Muscle of arm (tissue), 14 donors: Measurements from ENCODE around the gene CAMKV. TPM values are rescaled to one million over a fixed set of nuclear protein-coding genes. Genes with fewer than 3 reads are reported as not detected.
"Not testable (repeated sequence)": the region's sequence is repeated elsewhere in the genome, so short reads cannot be mapped to it uniquely, and the experiment has no call there.

Experiments
- DNase-seq: peaks from one replicate; pipeline ENCODE4 v3.0.0-alpha.2; 2013
- long read RNA-seq, 11 donors: transcript quantifications; one replicate each; lab custom pipeline, GENCODE V29; 2026
- polyA plus RNA-seq, 12 donors: library from polyadenylated mRNA; unstranded; fragments of 120-200 nt; gene quantifications; one replicate each; pipeline ENCODE4 v1.2.1, GENCODE V29; 2013; ENCODE audit not compliant: insufficient read length in 12 of 12

CAMKV gene
- polyA plus RNA-seq: under 1 TPM in 10 of 12 donors, not detected in 2; 0.13 to 0.77 (median 0.37) TPM
- long read RNA-seq, donor 1, partial matches to known transcripts: 0 of 3 reads
- long read RNA-seq, donor 1, other reads (novel, unspliced or antisense): 0 of 3 reads
- long read RNA-seq, donor 2: 0 reads
- long read RNA-seq, donor 3: 0 reads
- long read RNA-seq, donor 4: 0 reads
- long read RNA-seq, donor 5: 0 reads
- long read RNA-seq, donor 6: 0 reads
- long read RNA-seq, donor 7: 0 reads
- long read RNA-seq, donor 8: 0 reads
- long read RNA-seq, donor 9: 0 reads
- long read RNA-seq, donor 10: 0 reads
- long read RNA-seq, donor 11: 0 reads

DNA sequence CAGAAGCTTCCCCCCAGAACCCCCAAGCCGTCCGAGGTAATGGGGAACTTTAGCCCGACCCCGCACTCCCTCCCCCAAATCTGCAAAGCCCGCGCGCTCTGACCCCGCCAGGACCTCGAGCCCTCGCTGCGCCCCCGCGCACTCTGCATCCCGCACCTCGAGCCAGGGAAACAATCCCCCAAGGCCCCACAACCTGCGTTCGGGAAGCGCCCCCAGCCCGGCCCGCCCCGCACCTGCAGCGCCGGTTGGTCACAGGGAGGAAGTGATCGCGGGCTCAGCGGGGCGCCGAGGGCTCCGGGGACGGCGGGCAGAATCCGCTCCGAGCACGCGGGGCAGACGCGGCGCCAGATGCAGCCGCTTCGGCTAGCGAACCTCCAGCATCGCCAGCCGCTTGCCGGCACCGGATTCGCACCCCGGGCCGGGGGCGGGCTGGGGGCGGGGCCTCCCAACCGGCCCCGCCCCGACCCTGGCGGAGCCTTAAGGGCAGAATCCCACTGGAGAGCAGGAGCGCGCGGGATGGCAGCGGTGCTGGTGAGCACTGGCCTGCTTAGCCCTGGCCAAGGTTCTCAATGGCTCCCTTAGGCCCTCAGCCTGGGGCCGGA, at the start of gene CAMKV:
Gene CAMKV (minus strand): TSS at position 382 of the 602 bp plus-strand sequence. CDS start 7,518 bp downstream, outside the sequence.
- DNase-seq: no peak

- DNase-seq: not testable (repeated sequence)
These were observed 48.3 kb upstream of the CAMKV start for GRCh38 chr3:49917806-49918590.

DNA sequence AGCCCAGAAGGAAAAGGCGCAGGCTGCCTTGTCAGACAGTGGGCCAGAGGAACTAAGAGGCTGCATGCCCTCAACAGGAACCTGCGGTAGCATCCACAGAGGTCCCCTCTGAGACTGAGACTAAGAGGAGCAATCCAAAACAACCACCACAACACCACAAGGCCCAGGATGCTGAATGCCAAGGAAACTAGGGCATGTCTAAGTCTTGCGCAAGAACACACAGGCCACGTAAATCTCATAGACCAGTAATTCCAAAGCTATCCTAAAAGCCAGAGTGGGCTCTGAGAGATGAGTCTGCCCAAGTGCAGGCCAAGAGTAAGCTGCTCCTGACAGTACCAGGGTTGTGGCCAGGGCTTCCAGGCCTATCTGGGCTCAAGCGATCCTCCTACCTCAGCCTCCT, 47.0 kb upstream of the CAMKV start:
- no peak for DNase-seq

DNA sequence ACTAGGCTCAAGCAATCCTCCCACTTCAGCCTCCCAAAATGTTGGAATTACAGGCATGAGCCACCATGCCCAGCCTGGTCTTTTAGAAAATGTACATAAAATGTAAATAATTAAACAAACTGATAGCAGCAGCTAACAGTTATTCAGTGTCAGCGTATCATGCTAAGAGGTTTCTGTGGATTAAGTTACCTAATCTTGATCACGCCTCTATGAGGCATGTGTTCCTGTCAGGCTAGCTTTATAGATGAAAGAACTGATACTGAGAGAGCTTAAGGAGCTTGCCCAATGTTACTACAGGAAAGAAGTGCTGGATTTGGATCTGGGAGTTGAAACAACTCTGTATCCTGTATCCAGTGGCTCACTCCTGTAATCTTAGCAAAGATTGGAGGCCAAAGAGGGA, 45.2 kb upstream of the CAMKV start:
- no peak for DNase-seq

DNA sequence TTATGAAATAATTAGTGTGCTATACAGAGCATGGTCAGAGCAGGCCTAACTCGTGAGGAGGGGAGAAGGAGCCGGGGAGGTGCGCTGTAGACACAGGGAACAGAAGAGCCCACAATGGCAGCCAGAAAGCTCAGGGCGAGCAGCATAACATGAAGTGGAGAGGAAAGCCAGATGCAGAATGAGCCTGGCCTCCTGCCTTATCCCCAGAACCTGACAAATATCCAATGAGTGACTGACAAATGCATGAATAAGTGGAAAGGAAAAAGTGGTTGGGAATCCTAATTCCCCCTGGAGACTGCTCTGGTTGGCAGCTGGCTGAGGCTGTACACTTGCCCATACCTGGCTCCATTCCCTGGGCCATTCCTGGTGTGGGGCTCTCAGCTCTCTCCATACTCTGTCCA, 43.2 kb upstream of the CAMKV start:
- no peak for DNase-seq

DNA sequence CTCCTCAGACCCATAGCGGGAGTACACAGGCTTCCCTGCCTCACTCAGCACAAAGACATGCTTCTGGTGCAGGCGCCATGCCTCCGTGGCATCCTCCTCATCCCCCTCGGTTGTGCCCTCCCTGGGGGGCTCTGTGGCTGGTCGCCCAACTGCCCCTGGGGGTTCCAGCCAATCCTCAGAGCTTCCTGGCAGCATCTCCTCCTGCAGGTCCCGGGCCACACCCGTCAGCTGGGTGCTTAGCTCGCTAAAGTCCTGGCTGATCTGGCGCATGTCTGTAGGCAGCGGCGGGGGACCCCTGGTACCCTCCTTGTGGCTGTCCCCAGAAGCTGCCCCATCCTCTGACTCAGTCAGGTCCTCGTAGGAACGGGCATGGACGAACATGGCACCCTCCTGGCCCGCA, 41.9 kb upstream of the CAMKV start:
- no peak for DNase-seq

DNA sequence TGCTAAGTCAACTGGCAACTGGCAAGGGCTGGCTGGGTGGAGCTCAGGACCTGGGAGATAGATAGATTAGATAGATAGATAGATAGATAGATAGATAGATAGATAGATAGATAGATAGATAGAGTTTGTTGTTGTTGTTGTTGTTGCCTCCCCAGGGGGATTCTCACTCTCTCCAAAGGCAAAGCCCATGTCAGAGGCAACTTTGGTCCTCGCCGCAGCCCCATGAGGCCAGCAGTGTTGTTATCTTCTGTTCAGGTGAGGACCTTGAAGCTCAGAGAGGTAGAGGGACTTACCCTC, 41.4 kb upstream of the CAMKV start:
- DNase-seq: no peak

- no peak for DNase-seq
These were observed 40.9 kb upstream of the CAMKV start for GRCh38 chr3:49910409-49911123.

DNA sequence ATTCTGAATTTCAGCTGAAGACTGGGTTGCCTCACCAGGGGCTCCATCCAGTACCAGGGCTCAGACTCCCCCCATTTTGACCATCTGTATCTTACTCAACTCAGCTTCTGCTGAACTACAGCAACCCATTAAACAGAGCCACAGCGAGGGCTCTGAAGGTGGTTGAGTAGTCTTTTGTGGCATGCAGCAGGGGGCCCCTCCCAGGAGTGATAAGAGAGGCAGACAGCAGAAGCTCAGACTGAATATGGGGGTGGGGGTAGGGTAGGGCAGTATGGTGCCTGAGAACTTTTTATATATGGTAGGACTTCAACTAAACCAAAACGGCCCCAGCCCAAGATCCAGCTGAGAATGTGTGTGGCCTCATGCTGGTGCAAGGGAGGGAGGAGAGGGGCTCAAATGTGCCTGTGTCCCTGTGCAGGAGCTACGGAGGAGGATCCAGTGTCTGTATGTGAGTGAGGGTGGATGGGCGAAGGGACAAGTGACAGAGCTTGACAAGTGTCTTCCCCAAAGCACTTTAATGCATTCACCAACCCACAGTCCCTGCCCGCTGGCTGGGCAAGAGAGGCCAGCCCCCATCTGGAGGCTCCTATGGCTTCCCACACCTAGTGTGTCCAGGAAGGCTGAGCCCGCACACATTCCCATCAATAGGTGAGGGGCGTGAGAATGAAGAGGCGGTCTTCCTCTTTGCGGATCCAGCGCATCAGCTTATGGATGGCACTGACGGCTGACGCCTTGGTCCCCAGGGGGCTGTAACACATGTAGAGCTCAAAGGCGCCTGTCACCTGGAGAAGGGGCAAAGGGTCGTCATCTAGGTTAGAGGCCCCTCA, 38.9 kb upstream of the CAMKV start:
- no peak for DNase-seq

GRCh38 chr3:49906073-49906743, 36.5 kb upstream of the CAMKV start:
- peak; percentile 45 for DNase-seq

- not testable (repeated sequence) for DNase-seq
These were observed 34.7 kb upstream of the CAMKV start for GRCh38 chr3:49904448-49904847.

DNA sequence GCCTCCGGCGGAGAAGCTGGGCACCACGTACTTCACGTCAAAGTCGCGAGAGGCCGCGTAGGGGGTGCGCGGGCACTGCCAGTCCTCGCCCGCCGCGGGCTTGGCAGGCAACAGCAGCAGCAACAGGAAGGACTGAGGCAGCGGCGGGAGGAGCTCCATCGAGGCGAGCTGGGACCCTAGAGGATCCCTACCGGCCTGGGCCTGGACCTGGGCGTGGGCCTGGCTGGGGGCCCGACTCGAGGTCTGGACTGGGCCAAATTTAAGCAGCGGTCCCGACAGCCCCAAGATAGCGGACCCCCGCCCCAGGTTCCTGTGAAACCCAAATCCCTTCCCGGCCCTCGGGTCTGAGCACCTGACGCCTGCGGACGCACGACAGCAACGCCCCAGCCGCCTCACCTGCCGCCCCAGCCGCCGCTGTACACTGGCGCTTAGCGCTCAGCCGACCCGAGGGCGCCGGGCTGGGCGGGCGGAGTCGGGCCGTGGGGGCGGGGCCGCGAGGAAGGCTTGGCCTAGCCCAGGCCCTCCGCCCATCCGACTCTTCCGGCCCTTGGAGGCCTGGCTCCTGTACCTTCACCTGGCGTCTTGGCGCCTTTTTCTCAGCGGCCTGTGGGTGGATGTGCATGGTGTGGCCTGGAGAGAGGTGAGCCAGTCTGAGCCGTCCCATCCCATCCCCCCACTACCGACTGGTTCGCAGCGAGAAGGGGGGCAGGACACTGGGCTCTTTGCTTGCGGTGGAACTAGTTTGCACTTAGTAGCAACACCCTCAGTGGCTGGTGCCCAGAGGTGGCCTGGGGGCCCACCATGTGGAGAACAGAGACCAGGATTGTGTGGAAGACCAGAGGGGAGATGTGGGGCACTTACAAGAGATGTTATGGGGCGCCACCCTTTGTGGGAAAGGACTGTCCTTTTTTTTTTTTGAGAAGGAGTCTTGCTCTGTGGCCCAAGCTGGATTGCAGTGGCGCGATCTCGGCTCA, 34.0 kb upstream of the CAMKV start, which contains the start of gene MST1R:
Gene MST1R (minus strand): TSS at position 423 of the 974 bp plus-strand sequence. CDS start 264 bp downstream, at position 159.
- peak; percentile 57 for DNase-seq

DNA sequence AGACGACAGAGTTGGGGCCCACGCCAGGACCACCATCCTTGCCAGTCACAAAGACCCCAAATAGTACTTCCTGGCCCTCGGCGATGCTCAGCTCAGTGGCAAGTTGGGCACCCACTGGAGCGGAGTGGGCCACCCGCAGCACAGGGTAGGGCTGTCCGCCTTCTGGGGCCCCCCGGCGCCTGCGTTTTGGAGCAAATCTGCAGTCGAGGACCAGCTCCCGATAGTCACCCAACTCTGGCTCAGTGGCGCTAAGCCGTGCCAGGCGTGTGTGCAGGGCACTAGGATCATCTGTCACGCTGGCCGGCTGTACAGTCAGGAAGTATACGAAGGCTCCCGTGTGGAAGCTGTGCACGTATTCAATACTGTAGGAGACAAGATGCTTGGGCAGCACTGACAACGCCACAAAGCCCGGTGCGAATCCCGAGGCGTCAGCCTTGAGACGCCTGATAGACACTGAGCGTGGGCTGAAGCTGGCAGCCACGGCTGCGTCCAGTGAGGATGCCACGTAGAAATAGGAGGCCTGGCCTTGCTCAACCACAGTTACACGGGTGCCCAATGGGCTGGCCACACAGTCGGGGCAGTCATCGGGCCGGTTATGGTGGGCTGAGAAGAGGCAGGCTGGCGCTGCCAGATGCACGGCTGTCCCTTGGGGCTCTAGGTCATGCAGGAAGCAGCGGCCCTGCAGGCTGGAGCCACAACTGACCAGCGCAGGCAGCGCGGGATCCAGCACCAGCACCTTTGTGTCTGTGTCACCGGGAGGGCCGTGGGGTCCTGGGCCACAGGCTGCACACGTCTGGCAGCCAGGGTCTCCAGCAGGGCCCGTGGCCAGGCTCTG, 33.0 kb upstream of the CAMKV start:
- DNase-seq: no peak

DNA sequence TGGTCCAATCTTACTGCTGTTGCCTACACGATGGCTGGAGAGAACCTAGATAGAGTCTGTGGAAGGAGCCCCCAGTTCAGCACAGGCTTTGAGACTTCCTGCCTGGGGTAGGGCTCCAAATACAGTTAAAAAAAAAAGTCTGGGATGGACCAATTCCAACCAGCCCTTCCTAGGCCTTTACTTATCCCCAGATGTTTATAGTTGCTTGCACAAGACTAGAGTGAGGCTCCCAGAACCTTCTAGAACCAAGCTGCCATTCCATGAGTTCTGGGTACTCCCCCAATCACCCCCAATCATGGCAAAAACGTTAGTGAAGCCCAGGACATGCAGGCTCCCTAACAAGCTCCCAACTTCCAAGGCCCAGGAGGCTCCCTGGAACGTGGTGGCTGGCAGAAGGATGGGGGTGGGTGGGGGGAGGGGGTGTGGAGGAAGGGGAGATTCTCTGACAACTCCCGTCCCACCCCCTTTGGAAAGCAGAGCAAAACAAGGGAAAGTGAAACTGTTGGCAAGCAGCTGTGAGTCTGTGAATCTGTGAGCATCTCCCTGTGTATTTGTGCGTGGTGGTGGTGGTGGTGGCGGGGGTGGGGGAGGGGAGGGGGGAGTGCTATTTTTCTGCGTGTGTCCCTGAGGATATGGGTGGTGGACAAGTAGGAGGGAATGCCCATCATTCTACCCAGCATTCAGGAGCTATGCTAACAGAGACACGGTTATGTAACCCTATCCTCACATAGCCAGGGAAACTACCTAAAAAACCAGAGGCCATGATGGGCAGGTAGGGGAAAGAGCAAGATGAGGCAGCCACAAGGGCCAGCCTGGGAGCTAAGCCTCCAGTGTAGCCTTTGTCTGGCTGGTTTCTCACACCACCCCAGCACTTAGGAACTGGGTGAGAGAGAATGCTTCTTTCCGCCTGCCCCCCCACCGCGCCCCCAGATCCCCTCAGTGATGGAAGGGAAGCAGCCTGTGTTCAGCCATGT, 31.9 kb upstream of the CAMKV start:
- peak; percentile 47 for DNase-seq

DNA sequence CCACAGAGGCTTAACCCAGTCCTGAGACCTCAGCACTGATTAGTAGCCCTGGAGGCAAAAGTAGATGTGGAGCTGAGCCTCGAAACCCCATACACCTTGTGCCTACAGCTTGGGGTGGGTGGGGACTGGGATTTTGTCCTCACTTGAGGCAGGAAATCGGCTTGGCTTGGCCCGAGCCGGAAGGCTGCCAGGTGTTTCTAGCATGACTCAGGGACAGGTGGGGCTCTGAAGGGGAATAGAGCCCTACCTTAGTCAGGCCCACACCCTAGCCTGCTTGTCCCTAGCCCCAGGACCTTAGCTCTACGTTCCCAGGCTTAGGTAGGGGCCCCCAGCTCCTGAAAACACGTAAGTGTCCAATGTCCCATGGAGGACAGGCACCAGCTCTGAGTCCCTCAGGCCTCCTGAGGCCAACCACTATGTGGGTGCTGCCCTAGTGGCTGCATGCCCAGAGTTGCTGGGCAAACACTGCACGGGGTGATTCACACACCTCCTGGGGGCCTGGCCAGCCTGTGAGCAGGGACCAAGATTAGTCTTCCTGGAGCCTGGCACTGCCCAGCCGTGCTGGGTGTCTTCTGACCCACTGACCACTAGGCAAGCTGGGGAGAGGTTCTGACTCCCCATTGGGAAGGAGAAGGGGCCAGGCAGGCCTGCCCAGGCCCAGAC, 30.9 kb upstream of the CAMKV start:
- no peak for DNase-seq

DNA sequence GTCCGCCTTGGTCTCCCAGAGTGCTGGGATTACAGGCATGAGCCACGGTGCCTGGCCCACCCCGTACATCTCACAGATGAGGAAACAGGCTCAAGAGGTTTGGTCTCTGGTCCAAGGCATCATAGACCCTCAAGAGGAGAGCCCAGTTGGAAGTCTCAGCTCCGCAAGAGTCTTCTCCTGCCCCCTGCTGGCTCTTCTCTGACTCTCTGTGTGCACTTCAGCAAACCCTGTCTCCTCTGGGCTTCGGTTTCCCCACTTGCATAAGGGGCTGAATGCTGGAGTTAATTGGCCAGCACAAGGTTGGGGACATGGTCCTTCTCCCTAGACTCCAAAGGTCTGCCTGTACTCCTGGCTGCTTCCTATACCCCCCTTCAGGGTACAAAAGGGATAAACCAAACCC, 30.1 kb upstream of the CAMKV start:
- no peak for DNase-seq

- no peak for DNase-seq
These were observed 29.3 kb upstream of the CAMKV start for GRCh38 chr3:49898991-49899390.
